Astrocyte (in vitro differentiated cells and primary cell): ENCODE measurements around the gene OR9I1.

Source experiments
- EZH2 ChIP-seq: IDR thresholded peaks from 2 replicates; pipeline ENCODE4 v1.6.1; 2012; ENCODE audit warnings: mild to moderate bottlenecking, low read length, inconsistent platforms; ENCODE audit not compliant: insufficient read depth
- TF ChIP-seq, protein P1 (sequence below): IDR thresholded peaks from 2 replicates; pipeline ENCODE4 v1.5.1; 2011; ENCODE audit warnings: low read depth, mild to moderate bottlenecking, inconsistent platforms, low read length, moderate library complexity; ENCODE audit not compliant: insufficient read depth

DNA sequence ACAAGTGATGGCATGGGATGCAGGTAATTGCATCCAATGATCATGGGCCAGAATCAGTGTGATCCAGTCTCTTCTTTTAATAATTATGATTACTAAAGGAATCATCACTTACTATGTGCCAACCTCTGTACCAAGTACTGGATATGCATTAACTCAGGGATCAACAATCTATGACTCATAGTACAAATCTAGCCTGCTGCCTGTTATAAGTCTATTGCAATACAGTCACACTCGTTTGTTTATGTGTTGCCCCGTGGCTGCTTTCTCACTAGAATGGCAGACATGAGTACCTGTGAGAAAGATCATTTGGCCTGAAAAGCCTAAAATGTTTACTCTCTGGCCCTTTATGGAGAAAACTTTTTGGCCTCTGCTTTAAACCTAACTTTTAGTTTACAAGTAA lies 49.5 kb downstream of the OR9I1 start:
- TF ChIP-seq, protein P1, sequence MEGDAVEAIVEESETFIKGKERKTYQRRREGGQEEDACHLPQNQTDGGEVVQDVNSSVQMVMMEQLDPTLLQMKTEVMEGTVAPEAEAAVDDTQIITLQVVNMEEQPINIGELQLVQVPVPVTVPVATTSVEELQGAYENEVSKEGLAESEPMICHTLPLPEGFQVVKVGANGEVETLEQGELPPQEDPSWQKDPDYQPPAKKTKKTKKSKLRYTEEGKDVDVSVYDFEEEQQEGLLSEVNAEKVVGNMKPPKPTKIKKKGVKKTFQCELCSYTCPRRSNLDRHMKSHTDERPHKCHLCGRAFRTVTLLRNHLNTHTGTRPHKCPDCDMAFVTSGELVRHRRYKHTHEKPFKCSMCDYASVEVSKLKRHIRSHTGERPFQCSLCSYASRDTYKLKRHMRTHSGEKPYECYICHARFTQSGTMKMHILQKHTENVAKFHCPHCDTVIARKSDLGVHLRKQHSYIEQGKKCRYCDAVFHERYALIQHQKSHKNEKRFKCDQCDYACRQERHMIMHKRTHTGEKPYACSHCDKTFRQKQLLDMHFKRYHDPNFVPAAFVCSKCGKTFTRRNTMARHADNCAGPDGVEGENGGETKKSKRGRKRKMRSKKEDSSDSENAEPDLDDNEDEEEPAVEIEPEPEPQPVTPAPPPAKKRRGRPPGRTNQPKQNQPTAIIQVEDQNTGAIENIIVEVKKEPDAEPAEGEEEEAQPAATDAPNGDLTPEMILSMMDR, result no peak
- no peak for TF ChIP-seq EZH2
